H1 (cell line): ENCODE measurements around the gene MAML3.

ENCODE experiments used
- CEBPB ChIP-seq: IDR thresholded peaks from 2 replicates; pipeline ENCODE4 v1.6.1; 2012; ENCODE audit warnings: low read depth, low read length
- CHD2 ChIP-seq: IDR thresholded peaks from 2 replicates; pipeline ENCODE4 v1.6.1; 2012; ENCODE audit warnings: low read length, improper control_type of control experiment
- CTCF ChIP-seq, 3 experiments: IDR thresholded peaks; 1 replicate in 2 of 3; 2 replicates in 1 of 3; pipeline versions ENCODE4 v1.5.1 to v1.6.1; 2011; ENCODE audit warnings: low read length in 3 of 3, mild to moderate bottlenecking in 3 of 3, inconsistent platforms in 2 of 3, low read depth in 1 of 3, moderate library complexity in 1 of 3; ENCODE audit not compliant: insufficient read depth in 1 of 3; ENCODE audit errors: control extremely low read depth in 1 of 3
- GABPA ChIP-seq: IDR thresholded peaks from 2 replicates; pipeline ENCODE4 v1.6.1; 2011; ENCODE audit warnings: mild to moderate bottlenecking, low read length, moderate library complexity, borderline replicate concordance; ENCODE audit not compliant: insufficient read depth
- JUND ChIP-seq: IDR thresholded peaks from 2 replicates; pipeline ENCODE4 v1.6.1; 2011; ENCODE audit warnings: mild to moderate bottlenecking, improper control_type of control experiment, low read length
- NRF1 ChIP-seq: IDR thresholded peaks from 2 replicates; pipeline ENCODE4 v1.6.1; 2011; ENCODE audit warnings: mild to moderate bottlenecking, low read depth, low read length, improper control_type of control experiment
- POLR2A ChIP-seq, 2 experiments: IDR thresholded peaks; 1 replicate in 1 of 2; 2 replicates in 1 of 2; pipeline ENCODE4 v1.6.1; 2011; ENCODE audit warnings: low read depth in 2 of 2, low read length in 2 of 2, mild to moderate bottlenecking in 2 of 2; ENCODE audit errors: control extremely low read depth in 1 of 2
- POLR2AphosphoS5 ChIP-seq: IDR thresholded peaks from 2 replicates; pipeline ENCODE4 v1.6.1; 2011; ENCODE audit warnings: low read depth, low read length
- POU5F1 ChIP-seq: IDR thresholded peaks from 2 replicates; pipeline ENCODE4 v1.6.1; 2011; ENCODE audit warnings: low read depth, mild to moderate bottlenecking, low read length, moderate library complexity
- SIN3A ChIP-seq, 2 experiments: IDR thresholded peaks in 1 of 2; conservative IDR thresholded peaks in 1 of 2; 2 replicates each; pipeline ENCODE4 v1.6.1; 2011 to 2012; ENCODE audit warnings: low read length in 2 of 2, improper control_type of control experiment in 1 of 2, low read depth in 1 of 2, mild to moderate bottlenecking in 1 of 2

- no peak for TF ChIP-seq CHD2
- TF ChIP-seq GABPA, result no peak
- no peak for TF ChIP-seq CEBPB
- no peak for TF ChIP-seq JUND
- no peak for TF ChIP-seq POLR2A (IDR thresholded peaks at IDR 0.05; ENCODE audit: control extremely low read depth in 1 of 2, low read depth in 2 of 2, low read length in 2 of 2)
- no peak for TF ChIP-seq NRF1
- TF ChIP-seq CTCF (IDR thresholded peaks at IDR 0.05; ENCODE audit: control extremely low read depth in 1 of 3, insufficient read depth in 1 of 3, low read depth in 1 of 3, low read length in 3 of 3), result no peak
- no peak for TF ChIP-seq POLR2AphosphoS5
- no peak for TF ChIP-seq POU5F1
- TF ChIP-seq SIN3A (conservative IDR thresholded peaks at IDR 0.05 in 1 of 2, IDR thresholded peaks at IDR 0.05 in 1 of 2; ENCODE audit: low read depth in 1 of 2, low read length in 2 of 2), result no peak
Measured at GRCh38 chr4:139740121-139740520, 413.9 kb downstream of the MAML3 start.
